KOPT-K1 (cell line): ENCODE data around the gene JAK3.

ENCODE experiments used
- H3K27ac ChIP-seq: fragments of 200-600 bp; sonication (generic); 2 replicates; pipeline ENCODE4 v1.5.1; 2016; ENCODE audit warnings: antibody characterized with exemption, mild to moderate bottlenecking, low read depth, low read length; ENCODE audit not compliant: poor library complexity, severe bottlenecking
- H3K36me3 ChIP-seq: fragments of 200-600 bp; sonication (generic); 2 replicates; pipeline ENCODE4 v1.5.1; 2017; ENCODE audit warnings: antibody characterized with exemption, mild to moderate bottlenecking, low read length, moderate library complexity; ENCODE audit not compliant: insufficient read depth
- H3K9me3 ChIP-seq: fragments of 200-600 bp; sonication (generic); 2 replicates; pipeline ENCODE4 v1.5.1; 2017; ENCODE audit warnings: antibody characterized with exemption, low read length, mild to moderate bottlenecking; ENCODE audit not compliant: insufficient read depth, poor library complexity, severe bottlenecking

JAK3 gene

DNA sequence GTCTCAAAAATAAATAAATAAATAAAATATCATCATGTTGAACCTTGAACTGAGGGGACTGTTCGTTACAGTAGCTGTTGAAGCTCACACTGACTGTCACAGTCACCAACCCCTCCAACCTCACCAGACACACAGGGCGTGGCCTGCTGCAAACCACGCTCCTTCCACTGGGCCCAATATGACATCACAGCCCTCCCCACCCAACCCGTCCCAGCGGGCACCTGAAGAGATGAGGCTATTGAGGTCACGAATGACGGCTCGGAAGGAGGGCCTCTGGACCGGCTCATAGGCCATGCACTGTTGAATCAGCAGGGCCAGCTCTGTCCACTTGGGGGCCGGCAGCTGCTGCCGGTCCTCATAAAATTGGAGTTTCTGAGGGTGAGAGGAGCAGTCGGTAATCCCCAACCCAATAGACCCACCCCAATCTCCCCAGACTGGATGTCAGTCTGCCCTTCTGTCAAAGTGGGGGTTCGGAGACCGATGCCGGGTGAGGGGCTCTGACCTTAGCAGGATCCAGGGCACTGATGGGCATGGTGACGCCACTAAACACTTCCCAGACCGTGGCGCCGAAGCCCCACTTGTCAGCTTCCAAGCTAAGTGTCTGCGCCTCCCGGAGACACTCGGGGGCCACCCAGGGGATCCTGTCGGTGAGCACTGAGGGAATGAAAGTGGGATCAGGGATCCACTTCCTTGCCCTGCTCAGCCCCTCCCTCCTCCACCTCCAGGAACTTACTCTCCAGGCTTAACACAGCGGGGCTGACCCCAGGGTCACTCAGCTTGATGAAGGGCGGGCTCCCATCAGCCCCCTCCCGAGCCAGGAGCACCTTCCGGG is 13.2 kb downstream of the JAK3 start:
- Histone ChIP-seq H3K36me3 (peaks cover 40% of the 10 kb centered on the region; the same call in 1 of the 2 replicates), H3K9me3 (no peaks in the 10 kb centered on the region), H3K27ac (no peak overlapping the region)

DNA sequence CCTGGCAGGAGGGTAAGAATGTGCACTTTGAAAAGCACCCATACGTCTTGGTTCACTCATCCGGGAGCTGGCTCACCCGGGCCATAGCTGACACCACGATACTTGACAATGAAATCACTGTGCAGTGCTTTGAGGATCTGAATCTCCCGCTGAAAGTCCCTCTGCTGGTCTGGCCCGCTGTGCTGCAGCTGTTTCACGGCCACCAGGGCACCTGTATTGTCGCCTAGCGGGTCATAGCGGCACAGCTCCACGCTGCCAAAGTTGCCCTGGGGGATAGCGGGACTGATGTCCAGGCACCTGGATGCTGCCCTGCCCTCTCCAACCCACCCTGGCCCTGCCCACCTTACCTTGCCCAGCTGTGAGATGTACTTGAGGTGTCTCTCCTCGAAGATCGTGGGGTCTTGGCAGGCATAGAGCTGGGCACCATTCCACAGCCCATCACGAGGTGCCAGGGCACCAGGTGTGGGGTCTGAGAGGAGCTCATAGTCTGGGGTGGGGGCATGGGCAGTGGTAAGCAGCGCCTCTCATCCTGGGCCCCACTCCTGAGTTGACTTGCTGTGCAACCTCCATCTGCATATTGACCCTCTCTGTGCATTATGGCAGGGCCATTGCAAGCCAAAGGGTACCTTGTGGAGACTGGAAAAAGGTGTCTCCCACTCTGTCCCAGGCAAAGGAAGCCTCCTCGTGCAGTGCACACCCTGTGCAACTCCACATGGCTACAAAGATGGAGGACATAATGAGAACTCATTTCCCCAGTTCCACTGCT is 15.2 kb downstream of the JAK3 start:
- H3K36me3 ChIP-seq: peaks cover 27% of the 10 kb centered on the region; the same call in 1 of the 2 replicates
- H3K27ac ChIP-seq: no peak overlapping the region
- H3K9me3 ChIP-seq: no peaks in the 10 kb centered on the region

DNA sequence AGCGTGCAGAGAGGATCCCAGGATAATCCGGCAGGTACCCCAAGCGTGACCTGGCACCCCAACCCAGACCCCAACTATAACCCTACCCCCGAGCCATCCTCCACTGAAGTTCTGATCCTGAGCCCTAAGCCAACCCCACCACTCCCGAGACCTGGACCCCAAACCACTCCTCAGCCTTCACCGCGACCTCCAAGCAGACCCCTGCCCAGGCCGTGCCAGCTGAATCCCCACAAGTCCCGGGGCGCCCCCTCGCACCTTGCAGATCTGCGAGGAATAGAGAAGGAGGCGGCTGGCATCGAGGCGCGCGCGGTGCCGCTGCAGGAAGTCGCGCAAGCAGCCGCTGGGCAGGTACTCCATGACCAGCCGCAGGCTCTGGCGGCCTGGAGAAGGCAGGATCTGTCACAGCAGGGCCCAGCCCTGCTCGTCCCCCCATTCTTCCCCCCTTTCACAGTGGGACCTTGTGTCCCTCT is 16.3 kb downstream of the JAK3 start:
- Histone ChIP-seq H3K9me3 (no peaks in the 10 kb centered on the region), H3K36me3 (peaks cover 27% of the 10 kb centered on the region; the same call in 1 of the 2 replicates), H3K27ac (no peak overlapping the region)

DNA sequence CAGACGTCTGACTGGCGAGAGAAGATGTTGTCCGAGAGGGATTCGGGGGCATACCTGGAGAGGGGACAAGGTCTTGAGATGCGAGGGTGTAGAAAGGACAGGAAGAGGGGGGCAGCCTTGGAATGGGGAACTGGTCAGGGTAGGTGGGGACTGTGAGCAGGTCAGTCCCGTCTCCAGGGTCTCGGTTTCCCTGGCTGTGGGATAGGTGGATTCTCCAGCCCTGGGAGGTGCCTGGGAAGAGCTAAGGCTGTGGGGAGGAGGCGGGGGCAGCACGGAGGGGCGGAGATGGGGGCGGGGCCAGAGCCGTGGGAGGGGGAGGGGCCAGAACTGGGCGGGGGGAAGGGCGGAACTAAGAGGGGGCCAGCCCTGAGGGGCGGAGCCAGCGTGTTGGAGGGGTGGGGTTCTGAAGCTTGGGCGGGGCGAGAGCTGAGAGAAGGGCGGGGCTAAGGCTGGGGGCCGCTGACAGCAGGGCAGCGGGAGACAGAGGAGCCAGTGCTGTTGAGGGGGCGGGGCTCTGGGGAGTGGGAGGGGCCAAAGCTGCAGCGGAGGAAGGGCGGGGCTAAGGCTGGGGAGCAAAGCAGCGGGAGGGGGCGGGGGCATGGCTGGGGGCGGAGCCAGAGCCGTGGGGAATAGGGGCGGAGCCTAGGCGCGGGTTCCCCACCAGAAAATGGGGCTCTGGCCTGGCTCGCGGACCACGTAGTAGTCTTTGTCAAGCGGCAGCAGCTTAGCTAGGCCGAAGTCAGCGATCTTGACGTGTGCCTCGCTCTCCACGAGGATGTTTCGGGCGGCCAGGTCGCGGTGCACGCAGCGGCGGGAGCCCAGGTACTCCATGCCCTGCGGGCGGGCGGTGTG is 17.0 kb downstream of the JAK3 start:
- Histone ChIP-seq H3K9me3 (no peaks in the 10 kb centered on the region), H3K27ac (no peak overlapping the region), H3K36me3 (peaks cover 27% of the 10 kb centered on the region; the same call in 1 of the 2 replicates)

DNA sequence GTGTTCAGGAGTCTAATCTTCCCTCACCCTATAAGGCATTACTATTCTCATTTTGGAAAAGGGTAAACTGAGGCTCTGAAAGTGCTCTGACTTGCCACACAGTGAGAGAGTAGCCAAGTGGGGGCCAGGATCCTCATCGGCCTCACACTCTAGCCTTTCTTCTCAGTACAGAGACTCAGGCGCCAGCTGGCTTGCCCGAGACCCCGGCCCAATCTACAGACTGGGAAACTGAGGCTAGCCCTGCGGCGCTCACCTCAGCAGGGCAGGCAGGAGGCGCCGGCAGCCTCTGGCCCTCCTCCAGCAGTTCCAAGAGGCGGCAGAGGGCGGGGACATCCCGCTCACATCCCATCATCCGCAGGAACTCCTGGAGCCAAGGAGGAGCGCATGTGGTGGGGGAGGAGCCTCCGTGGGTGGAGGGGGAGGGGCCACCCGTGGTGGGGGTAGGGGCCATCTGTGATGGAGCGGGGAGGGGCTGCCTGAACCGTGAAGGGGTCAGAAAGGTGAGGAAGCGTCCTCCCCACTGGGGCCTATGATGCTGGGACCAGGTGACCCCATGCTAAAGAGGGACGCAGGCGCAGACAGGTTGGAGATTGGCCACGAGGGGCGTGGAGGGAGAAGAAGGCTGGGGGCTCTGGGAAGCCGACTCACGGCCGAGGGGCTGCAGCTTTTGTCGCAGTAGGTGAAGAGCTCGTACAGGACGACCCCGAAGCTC is 17.8 kb downstream of the JAK3 start:
- H3K36me3 ChIP-seq: peaks cover 27% of the 10 kb centered on the region; the same call in 1 of the 2 replicates
- no peaks in the 10 kb centered on the region for H3K9me3 ChIP-seq
- H3K27ac ChIP-seq: no peak overlapping the region

DNA sequence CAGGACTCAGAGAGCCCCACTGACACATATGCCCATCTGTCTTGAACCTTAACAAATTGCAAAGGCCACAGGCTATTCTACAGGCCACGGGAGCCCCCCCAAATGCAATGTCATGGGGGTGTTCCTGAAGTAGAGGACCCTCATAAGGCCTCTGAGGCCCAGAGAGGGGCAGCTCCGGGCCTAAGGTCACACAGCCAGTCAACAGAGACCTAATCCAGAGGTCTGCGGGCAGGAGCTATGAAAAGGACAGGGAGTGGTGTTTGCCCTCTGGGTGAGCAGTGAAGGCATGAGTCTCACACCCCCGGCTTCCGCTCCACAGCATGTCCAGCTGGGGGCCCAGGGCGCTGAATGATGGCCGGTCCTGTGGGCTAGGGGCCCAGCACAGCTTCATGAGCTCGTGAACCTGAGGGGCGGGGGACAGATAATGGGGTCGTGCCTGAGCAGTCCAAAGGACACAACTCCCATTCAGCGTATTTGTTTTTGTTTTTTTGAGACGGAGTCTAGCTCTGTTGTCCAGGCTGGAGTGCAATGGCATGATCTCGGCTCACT is 21.2 kb downstream of the JAK3 start:
- peaks cover 11% of the 10 kb centered on the region; the same call in 1 of the 2 replicates for H3K36me3 ChIP-seq
- H3K27ac ChIP-seq: no peak overlapping the region
- no peaks in the 10 kb centered on the region for H3K9me3 ChIP-seq

DNA sequence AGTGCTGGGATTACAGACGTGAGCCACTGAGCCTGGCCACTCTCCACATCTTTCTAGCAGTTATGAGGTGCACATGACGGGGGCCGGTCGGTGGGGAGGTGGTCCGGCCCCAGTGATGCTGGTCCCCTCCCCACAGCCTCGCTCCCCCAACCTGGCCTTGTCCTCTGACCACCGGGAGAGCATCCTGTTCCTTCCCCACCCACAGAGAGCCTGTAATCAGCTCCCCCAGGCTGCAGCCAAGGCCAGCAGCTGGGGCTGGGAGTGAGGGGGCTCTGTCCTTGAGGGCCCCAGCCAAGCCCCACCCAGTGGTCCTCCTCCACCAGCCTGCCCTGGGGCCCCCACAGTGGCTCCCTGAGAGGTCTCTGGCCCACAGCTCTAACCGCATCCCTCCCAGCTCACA is 23.4 kb downstream of the JAK3 start:
- no peaks in the 10 kb centered on the region for H3K9me3 ChIP-seq
- peaks cover 4% of the 10 kb centered on the region; the same call in 1 of the 2 replicates for H3K36me3 ChIP-seq
- H3K27ac ChIP-seq: no peak overlapping the region

DNA sequence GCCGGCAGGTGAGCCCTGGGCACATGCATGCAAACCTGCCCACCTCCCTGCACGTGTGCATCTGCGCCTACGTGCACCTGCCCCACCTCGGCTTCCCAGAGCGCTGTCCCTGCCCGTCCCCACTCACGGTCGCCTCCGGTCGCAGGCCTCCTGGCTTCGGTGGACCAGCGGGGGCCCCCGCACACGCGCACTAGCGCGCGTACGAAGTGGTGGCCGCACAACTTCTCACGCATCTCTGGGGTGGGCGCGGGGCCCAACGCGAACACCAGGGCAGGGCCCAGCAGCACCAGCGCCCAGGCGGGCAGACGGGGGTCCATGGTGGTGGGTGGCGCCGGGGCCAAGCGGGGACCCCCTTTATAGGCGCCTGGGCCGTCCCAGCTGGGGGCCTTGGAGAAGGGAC is 26.6 kb downstream of the JAK3 start, which contains the start of gene INSL3:
Gene INSL3 (minus strand): TSS at position 330 of the 400 bp plus-strand sequence. CDS start 13 bp downstream, at position 317.
- Histone ChIP-seq H3K27ac (no peak within 1 kb of the TSS), H3K36me3 (no peaks in the 10 kb centered on the region), H3K9me3 (no peaks in the 10 kb centered on the region)

DNA sequence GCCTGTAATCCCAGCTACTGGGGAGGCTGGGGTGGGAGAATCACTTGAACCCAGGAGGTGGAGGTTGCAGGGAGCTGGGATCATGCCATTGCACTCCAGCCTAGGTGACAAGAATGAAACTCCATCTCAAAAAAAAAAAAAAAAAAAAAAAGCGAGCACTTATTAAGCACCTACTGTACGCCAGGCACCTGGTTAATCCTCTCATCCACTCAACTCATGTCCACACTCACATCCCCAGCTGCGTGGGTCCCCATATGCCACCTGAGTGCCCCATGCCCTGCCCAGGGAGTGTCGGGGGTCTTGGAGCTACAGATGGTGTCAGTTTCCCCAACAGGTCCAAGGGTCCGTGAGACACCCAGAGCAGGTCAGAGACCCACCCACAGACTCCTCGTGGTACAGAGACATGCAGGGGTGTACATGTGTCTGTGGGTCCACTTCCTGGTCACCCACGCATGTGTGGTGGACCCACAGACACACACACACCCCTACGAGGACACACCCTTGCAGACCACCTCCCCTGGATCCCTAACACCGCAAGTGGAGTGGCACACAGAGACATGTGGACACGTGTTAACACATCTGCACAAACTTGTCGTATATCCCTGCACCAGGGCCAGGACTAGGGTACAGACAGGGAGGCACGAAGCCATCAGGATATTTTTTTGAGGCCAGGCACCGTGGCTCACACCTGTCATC is 30.0 kb downstream of the JAK3 start:
- no peaks in the 10 kb centered on the region for H3K36me3 ChIP-seq
- no peak overlapping the region for H3K27ac ChIP-seq
- H3K9me3 ChIP-seq: no peaks in the 10 kb centered on the region

DNA sequence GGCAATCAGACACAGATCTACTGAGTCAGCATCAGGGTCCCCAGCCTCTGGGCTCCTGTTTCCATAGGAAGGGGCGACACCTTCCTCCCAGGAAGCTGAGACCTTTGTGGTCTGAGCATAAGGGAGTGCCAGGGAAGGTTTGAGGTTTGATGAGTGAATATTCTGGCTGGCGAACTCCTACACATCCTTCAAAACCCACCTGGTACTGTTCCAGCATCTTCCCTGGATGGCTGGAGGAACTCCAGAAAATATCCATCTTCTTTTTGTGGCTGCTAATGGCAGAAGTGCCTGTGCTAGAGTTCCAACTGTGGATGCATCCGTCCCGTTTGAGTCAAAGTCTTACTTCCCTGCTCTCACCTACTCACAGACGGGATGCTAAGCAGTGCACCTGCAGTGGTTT is 35.7 kb downstream of the JAK3 start:
- Histone ChIP-seq H3K27ac (no peak overlapping the region), H3K36me3 (no peaks in the 10 kb centered on the region), H3K9me3 (no peaks in the 10 kb centered on the region)

DNA sequence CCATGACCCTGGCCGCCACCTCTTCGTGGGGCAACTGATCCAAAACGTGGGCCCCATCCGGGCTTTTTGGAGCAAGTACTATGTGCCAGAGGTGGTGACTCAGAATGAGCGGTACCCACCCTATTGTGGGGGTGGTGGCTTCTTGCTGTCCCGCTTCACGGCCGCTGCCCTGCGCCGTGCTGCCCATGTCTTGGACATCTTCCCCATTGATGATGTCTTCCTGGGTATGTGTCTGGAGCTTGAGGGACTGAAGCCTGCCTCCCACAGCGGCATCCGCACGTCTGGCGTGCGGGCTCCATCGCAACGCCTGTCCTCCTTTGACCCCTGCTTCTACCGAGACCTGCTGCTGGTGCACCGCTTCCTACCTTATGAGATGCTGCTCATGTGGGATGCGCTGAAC is 36.1 kb downstream of the JAK3 start:
- Histone ChIP-seq H3K27ac (no peak overlapping the region), H3K9me3 (no peaks in the 10 kb centered on the region), H3K36me3 (no peaks in the 10 kb centered on the region)

DNA sequence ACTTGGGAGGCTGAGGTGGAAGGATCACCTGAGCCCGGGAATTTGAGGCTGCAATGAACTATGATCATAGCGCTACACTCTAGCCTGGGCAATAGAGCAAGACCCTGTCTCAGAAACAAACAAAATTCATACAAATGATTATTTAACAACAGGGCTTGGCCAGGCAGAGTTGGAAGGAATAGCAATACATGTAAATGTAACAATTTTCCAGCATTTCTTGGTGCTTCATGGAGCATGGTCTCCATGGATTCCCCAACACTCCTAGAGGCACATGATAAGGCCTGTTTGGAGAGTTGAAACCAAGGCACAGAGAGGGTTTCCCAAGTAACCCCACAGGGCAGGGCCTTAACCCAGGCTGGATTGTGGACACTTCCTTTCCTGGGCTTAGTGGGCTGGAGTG is 36.7 kb downstream of the JAK3 start:
- Histone ChIP-seq H3K36me3 (no peaks in the 10 kb centered on the region), H3K9me3 (no peaks in the 10 kb centered on the region), H3K27ac (no peak overlapping the region)

DNA sequence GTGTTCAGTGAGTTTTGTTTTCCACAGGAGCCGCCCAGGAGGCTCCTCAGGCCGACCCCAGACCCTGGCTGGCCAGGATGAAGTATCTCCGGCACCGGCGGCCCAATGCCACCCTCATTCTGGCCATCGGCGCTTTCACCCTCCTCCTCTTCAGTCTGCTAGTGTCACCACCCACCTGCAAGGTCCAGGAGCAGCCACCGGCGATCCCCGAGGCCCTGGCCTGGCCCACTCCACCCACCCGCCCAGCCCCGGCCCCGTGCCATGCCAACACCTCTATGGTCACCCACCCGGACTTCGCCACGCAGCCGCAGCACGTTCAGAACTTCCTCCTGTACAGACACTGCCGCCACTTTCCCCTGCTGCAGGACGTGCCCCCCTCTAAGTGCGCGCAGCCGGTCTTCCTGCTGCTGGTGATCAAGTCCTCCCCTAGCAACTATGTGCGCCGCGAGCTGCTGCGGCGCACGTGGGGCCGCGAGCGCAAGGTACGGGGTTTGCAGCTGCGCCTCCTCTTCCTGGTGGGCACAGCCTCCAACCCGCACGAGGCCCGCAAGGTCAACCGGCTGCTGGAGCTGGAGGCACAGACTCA is 40.0 kb downstream of the JAK3 start:
- Histone ChIP-seq H3K9me3 (no peaks in the 10 kb centered on the region), H3K36me3 (no peaks in the 10 kb centered on the region), H3K27ac (no peak overlapping the region)
